HG02981 (cell line): ENCODE results near the gene TEK.
"Not testable (repeated sequence)": the region's sequence is repeated elsewhere in the genome, so short reads cannot be mapped to it uniquely, and the experiment has no call there.

Experiments
- ATAC-seq: cut with Tn5 transposase; IDR thresholded peaks from one replicate; pipeline ENCODE4 v1.9.1; 2021; ENCODE audit warnings: mild to moderate bottlenecking, moderate library complexity; ENCODE audit not compliant: unreplicated experiment

The TEK gene

DNA sequence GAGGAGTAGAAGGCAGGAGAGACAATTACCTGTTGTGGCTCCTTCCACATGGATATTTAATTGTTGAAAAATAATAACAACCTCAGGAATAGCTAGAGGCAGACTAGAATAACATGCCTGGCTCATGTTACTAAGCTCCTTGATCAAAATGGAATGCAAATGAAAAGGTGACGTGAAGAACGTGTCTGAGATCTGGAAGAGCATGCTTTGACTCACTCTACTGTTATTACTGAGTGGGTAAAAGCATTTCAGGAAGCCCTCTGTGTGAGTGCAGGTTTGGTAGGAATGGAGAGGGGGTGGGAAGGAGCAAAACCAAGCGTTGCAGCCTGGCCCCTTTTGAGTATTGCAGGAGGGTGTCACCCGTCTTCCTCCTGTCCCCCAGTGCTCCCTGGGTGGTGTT lies 103.2 kb downstream of the TEK start:
- no peak for ATAC-seq

DNA sequence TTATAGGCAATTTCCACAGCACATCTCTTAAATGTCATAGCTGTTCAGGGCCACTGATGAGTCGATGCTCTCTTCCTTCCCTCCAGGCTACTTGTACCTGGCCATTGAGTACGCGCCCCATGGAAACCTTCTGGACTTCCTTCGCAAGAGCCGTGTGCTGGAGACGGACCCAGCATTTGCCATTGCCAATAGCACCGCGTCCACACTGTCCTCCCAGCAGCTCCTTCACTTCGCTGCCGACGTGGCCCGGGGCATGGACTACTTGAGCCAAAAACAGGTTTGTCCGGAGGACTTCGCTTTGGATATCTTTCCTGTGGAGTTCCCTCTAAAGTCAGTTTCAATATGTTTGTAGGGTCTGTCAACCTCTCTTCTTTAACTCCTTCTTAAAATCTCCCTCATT lies 103.6 kb downstream of the TEK start:
- ATAC-seq: no peak

DNA sequence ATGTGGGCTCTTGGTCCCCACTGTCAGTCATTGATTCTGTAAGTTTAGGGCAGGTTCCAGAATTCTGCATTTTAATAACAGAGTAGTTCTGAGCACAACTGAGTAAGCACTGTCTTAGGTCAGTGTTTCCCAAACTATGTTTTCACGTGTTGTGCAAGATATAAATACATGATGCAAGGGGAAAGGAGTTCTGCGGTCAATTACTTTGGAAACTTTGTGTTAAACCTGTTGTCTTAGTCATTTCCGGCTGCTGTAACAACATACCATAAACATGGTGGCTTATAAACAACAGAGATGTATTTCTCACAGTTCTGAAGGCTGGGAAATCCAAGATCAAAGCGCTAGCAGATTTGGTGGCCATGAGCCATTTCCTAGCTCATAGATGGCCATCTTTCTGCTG lies 118.2 kb downstream of the TEK start:
- no peak for ATAC-seq

DNA sequence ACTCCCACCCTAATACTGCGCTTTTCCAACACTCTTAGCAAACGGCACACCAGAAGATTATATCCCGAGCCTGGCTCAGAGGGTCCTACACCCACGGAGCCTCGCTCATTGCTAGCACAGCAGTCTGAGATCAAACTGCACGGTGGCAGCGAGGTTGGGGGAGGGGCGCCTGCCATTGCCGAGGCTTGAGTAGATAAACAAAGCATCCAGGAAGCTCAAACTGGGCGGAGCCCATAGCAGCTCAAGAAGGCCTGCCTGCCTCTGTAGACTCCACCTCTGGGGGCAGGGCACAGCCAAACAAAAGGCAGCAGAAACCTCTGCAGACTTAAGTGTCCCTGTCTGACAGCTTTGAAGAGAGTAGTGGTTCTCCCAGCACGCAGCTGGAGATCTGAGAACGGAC lies 130.6 kb downstream of the TEK start:
- ATAC-seq: not testable (repeated sequence)

DNA sequence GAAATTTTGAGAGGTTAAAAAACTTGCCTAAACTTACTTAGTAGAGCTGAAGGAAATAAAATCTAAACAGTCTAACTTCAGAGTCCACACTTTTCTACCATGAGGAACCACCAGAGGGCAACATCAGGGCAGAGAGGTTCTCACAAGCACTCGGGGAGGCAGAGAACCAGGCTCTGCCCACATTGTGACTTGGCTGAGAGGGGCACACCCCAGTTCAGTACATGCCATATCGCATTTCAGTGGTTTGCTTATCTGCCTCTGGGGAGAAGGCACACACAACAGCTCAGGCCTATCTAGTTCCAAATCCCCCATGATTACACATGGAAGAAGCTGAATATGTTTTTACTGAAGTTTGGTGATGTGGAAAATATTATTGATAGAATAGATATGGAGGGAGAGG lies 138.7 kb downstream of the TEK start:
- ATAC-seq: peak; percentile 87

DNA sequence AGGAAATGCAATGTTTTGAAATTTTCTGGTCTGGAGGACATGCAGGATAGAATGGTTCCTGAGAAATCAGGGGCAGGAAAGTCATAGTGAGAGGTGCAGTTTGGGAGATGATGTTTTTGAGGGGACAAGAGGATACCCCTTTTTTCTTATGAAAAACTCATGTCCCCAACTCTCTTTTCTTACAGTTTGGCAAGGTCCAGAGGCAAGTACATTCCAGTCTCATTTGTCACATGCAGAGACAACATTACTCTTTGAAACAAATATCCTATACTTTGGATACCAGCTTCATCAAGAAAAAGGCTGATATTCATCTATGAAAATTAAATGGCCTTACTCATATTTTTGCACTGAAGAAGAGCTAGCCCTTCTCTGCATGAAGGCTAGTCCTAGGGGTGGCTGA lies 139.7 kb downstream of the TEK start:
- ATAC-seq: no peak

DNA sequence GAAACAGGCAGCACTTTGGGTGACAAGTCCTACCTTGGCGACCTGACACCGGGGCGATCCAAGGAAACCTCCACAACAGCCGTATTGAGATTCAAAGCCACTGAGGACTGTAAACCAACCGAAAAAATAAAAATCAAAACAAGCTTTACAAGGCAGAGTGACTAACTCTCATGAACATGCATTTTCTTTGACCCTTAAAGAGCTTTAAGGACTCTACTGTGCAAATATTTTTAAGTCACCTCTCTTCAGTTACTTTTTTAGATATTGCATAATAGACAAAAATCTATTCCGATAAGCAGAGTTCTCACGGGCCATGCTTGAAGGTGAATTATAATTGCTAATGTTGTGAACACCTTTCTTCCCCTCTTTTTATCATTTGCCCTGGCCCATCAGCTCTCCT lies 149.6 kb downstream of the TEK start:
- ATAC-seq: no peak

DNA sequence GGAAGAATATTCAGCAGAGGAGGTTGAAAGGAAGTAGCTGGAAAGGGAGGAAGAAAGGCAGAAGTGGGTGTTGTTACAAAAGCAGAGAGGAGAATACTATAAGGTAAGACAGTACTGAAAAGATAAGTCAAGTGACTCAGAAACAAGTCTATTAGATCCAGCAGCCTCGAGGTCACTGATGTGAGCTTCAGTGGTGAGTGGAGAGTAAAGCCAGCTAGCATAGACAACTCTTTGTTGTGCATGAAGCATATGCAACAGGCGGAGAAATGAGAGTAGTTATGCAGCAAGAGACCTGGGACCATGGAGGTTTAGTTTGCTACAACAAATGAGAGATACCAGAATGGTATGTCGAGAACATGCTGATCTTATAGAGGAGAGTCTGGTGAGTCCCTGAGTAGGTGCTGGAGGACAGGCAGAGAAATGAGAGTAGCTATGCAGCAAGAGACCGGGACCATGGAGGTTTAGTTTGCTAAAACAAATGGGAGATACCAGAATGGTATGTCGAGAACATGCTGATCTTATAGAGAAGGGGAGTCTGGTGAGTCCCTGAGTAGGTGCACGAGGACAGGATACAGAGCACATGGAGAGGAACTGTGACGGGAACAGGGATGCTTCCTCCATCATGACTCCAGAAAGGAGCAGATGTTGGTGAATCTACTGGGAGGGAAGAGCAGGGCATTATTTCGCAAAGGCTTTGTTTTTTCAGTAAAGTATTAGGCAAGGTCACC lies 151.9 kb downstream of the TEK start:
- ATAC-seq: no peak

DNA sequence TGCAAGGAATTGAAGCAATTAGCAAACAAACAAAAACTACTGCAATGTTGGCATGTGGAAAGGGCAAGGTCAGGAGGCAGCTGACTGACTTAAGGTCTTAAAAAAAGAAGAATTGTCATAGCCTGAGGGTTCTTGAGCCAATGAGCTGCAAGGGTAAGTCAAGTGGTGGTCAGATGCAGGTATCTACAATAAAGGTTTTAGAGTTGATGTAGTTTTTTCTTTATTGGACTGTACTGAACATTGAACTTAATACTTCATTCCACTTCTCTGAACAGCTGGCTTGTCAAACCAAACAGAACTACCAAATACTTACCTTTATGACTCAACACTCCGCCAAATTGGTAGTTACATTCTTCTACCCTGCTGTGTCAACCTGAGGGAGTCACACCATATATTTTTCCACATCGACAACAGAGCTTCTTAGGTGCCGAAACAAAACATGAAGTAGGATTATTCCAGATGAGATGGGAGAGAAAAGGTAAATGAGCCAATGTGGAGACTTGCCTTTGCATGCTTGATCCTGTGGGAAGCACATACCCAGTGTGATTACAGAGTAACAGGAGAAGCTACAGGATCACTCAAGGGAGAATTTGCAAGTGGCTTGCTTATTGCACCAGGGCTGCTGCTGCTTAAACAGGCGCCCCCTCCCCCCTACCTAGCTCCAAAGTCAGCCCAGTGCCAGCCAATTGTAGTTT lies 152.6 kb downstream of the TEK start:
- ATAC-seq: no peak

DNA sequence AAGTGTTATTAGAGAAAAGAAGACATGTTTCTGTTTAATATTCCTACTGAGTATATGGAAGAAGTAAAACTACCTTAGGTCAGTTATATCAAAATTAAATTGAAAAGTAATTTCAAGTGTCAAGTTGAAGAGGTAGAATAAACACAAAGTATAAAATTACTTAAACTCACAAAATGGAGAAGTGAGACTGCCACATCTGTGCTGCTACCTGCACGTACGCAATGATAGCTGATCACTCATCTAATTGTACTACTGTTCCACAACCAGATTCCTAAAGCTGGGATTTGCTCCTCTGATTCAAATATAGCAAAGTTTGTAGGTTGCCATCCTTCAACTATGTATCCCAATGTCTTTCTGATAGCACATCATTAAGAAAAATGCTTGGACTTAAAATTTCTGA lies 163.1 kb downstream of the TEK start:
- no peak for ATAC-seq

DNA sequence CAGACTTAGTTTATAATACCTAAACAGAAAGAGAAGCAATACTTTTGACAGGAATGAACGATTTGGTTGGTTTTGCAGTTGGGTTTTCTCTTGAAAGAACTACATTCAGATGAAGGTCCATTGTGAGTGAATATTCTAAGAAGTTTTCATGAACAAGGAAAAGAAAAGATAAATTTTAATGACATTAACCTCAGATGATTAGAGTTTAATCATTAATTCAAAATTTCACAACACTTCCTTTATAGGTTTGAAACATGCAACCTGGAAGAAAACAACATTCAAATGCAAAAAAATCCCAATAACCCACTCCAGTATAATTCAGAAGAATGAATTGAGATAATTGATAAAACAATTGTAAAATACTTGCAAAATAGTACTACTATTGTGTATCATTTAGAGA lies 164.2 kb downstream of the TEK start:
- ATAC-seq: no peak

DNA sequence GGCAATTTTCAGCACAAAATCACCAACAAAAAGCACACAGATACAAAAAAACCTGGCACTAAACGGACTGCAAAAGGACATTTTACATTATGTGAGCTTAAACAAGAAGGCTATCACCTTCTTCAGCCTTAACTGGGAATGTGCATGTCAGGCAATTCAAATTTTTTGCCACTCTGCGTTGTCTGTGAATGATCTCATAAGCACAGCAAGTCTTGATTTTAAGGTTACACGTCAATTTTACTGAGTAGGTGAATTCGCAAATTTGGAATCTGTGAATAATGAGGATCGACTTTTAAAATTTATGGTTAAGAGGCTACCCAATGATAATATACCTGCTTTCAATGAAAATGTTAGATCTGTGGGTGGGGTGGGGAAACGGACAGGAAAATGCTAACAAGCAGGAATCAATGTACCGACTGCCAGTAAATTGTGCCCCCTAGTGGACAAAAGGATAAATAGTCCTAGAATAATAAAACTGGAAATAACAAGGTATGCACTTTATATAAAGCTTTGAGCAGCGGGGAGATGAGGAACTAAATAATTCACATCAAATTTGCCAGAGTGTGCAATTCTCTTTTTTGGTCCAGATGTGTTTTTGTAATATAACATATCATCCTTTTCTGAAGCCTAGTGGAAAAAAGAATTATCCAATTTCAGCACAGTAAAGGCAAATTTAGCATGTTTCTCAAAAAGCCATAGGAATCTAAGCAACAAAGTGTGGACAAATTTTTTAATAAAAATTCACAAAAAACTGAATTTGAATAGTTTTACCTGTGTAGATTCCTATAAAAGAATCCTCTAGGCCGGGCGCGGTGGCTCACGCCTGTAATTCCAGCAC lies 167.4 kb downstream of the TEK start:
- ATAC-seq: peak; percentile 56

DNA sequence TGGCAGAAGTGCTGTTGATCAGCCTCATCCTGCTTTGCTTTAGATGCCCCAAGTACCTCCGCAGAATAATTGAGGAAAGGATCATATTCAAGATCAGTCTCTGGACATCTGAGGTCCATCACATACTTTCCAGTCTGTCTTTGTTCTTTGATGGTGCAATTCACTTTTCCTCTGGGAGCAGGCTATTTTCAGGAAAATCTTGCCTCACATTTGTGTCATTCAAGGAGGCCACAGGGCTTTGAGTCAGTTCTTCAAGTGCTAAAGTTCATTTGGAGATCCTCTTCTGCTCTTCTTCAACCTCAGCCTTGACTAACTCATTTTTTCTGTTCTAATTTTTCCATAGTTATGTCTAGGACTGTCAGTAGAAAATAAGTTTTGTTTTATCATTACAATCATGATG lies 169.3 kb downstream of the TEK start:
- ATAC-seq: no peak

DNA sequence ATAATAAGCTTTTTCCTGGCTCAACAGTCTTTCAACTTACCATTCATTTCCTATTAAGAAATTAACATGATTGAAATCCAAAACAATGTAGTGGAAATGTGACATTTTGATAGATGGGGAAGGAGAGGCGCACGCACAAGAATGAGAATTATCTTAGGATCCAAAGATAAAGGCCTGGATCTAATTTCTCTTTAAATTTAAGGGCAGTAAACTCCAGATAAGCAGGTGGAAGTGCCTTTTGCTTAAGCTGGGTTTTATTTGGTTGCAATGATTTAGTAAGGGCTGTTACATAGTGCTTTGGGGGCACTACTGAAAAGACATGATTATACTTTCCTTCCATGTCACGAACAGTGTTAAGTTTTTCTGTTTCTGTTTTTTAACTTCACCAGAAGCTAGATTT lies 170.6 kb downstream of the TEK start:
- no peak for ATAC-seq
